Epithelial cell of proximal tubule (primary cell): ENCODE measurements around the gene CORIN. TPM values are rescaled to one million over a fixed set of nuclear protein-coding genes. Genes with fewer than 3 reads are reported as not detected.

Experiments used
- DNase-seq: peaks from one replicate; pipeline ENCODE4 v3.0.0-alpha.2; 2011; ENCODE audit warnings: low read depth
- H3K4me3 ChIP-seq: 2 replicates; pipeline ENCODE4 v1.5.1; 2011; ENCODE audit warnings: low read depth, mild to moderate bottlenecking, low read length
- CTCF ChIP-seq: conservative IDR thresholded peaks from 2 replicates; pipeline ENCODE4 v1.5.1; 2012; ENCODE audit warnings: low read depth, mild to moderate bottlenecking, low read length
- total RNA-seq: library from RNA; depleted of rRNA; stranded (reverse); fragments of >200 nt; gene quantifications from 2 replicates; pipeline ENCODE4 v1.2.3, GENCODE V29; 2015

Gene CORIN
- total RNA-seq, 1 donor from 2014 or later, result 0.12 TPM

GRCh38 chr4:47664051-47664826 is 173.6 kb downstream of the CORIN start:
- DNase-seq, result no peak
- no peak for TF ChIP-seq CTCF

GRCh38 chr4:47662975-47663374 is 174.9 kb downstream of the CORIN start:
- DNase-seq, result no peak
- peak; percentile 64 for TF ChIP-seq CTCF
- no peak overlapping the region for H3K4me3 ChIP-seq

More at GRCh38 chr4:47664051-47664826, 173.6 kb downstream of the CORIN start:
- no peak overlapping the region for H3K4me3 ChIP-seq

- TF ChIP-seq CTCF, result no peak
- no peak for DNase-seq
- H3K4me3 ChIP-seq, result no peak overlapping the region
These were observed 176.1 kb downstream of the CORIN start for GRCh38 chr4:47661741-47662140.

- no peak overlapping the region for H3K4me3 ChIP-seq
- DNase-seq, result no peak
- no peak for TF ChIP-seq CTCF
These were observed 178.5 kb downstream of the CORIN start for GRCh38 chr4:47659342-47659741.

GRCh38 chr4:47654972-47655693 is 182.7 kb downstream of the CORIN start:
- DNase-seq, result no peak
- TF ChIP-seq CTCF, result no peak
- H3K4me3 ChIP-seq, result no peak overlapping the region

GRCh38 chr4:47652092-47652491 is 185.8 kb downstream of the CORIN start:
- H3K4me3 ChIP-seq, result no peak overlapping the region
- no peak for TF ChIP-seq CTCF
- DNase-seq, result no peak
